GM21786 (cell line): ENCODE measurements around the gene ACYP2.
"Not testable (repeated sequence)": the region's sequence is repeated elsewhere in the genome, so short reads cannot be mapped to it uniquely, and the experiment has no call there.

Experiments used
- ATAC-seq: cut with Tn5 transposase; IDR thresholded peaks from one replicate; pipeline ENCODE4 v1.9.1; 2021; ENCODE audit not compliant: unreplicated experiment

Gene ACYP2

GRCh38 chr2:54097124-54097523, 18.3 kb upstream of the ACYP2 start:
- ATAC-seq = no peak

- no peak for ATAC-seq
These were observed 16.0 kb upstream of the ACYP2 start for GRCh38 chr2:54099370-54099769.

- peak; percentile 67 for ATAC-seq
These were observed 15.4 kb upstream of the ACYP2 start for GRCh38 chr2:54099829-54100585.

- ATAC-seq = no peak
These were observed 14.6 kb upstream of the ACYP2 start for GRCh38 chr2:54100772-54101171.

GRCh38 chr2:54103454-54104314, 11.7 kb upstream of the ACYP2 start:
- ATAC-seq = no peak

GRCh38 chr2:54106631-54107454, 8.6 kb upstream of the ACYP2 start:
- peak; percentile 68 for ATAC-seq

- ATAC-seq = no peak
These were observed 8.0 kb upstream of the ACYP2 start for GRCh38 chr2:54107455-54107764.

- no peak for ATAC-seq
These were observed 7.4 kb upstream of the ACYP2 start for GRCh38 chr2:54107903-54108615.

- ATAC-seq = no peak
These were observed 5.6 kb upstream of the ACYP2 start for GRCh38 chr2:54109848-54110247.

GRCh38 chr2:54114479-54114878, 936 bp upstream of the ACYP2 start:
- ATAC-seq = not testable (repeated sequence)

- ATAC-seq = no peak
These were observed 505 bp upstream of the ACYP2 start for GRCh38 chr2:54114936-54115283.

- ATAC-seq = not testable (repeated sequence)
These were observed 1.2 kb downstream of the ACYP2 start for GRCh38 chr2:54116598-54116997.

- no peak for ATAC-seq
These were observed 5.5 kb downstream of the ACYP2 start for GRCh38 chr2:54120950-54121349.

- no peak for ATAC-seq
These were observed 6.9 kb downstream of the ACYP2 start for GRCh38 chr2:54122171-54122935.

- no peak for ATAC-seq
These were observed 7.5 kb downstream of the ACYP2 start for GRCh38 chr2:54122939-54123338.

- ATAC-seq = not testable (repeated sequence)
These were observed 11.8 kb downstream of the ACYP2 start for GRCh38 chr2:54127174-54127573.

GRCh38 chr2:54133056-54133455, 17.6 kb downstream of the ACYP2 start:
- no peak for ATAC-seq

GRCh38 chr2:54139210-54139609, 23.8 kb downstream of the ACYP2 start:
- ATAC-seq = no peak

- no peak for ATAC-seq
These were observed 28.4 kb downstream of the ACYP2 start for GRCh38 chr2:54143780-54144179.

- ATAC-seq = no peak
These were observed 33.0 kb downstream of the ACYP2 start for GRCh38 chr2:54148391-54148790.
